HL-60 (cell line): ENCODE measurements around the gene BPIFA3.

ENCODE experiments used
- DNase-seq, 2 experiments: peaks; one replicate each; pipeline ENCODE4 v3.0.0-alpha.2; 2010 to 2020; ENCODE audit warnings: low read depth in 1 of 2, low spot score in 1 of 2
- H3K27ac ChIP-seq: fragments of 250-450 bp; sonication (Bioruptor Pico); replicated peaks from 2 replicates; pipeline ENCODE4 v1.5.1; 2020; ENCODE audit warnings: mild to moderate bottlenecking, moderate library complexity
- H3K27me3 ChIP-seq: fragments of 250-450 bp; sonication (Bioruptor Pico); 2 replicates; pipeline ENCODE4 v1.5.1; 2021; ENCODE audit warnings: mild to moderate bottlenecking, moderate library complexity; ENCODE audit not compliant: insufficient read depth, poor library complexity, severe bottlenecking
- H3K4me3 ChIP-seq: replicated peaks from 2 replicates; pipeline ENCODE4 v1.5.1; 2011; ENCODE audit warnings: mild to moderate bottlenecking, control low read depth, low read length; ENCODE audit not compliant: insufficient read depth
- CTCF ChIP-seq: IDR thresholded peaks from one replicate; pipeline ENCODE4 v1.5.1; 2011; ENCODE audit warnings: low read length, control low read depth, inconsistent platforms; ENCODE audit not compliant: insufficient read depth
- GABPA ChIP-seq: IDR thresholded peaks from 2 replicates; pipeline ENCODE4 v1.6.1; 2012; ENCODE audit warnings: low read depth
- POLR2AphosphoS5 ChIP-seq: IDR thresholded peaks from 2 replicates; pipeline ENCODE4 v1.6.1; 2012; ENCODE audit warnings: low read depth
- REST ChIP-seq: IDR thresholded peaks from 2 replicates; pipeline ENCODE4 v1.6.1; 2012; ENCODE audit warnings: low read depth; ENCODE audit not compliant: insufficient replicate concordance
- SPI1 ChIP-seq: IDR thresholded peaks from 2 replicates; pipeline ENCODE4 v1.6.1; 2012; ENCODE audit warnings: low read depth, mild to moderate bottlenecking, borderline replicate concordance

BPIFA3 gene

GRCh38 chr20:33237989-33238388 lies 20.8 kb downstream of the BPIFA3 start:
- H3K27me3 ChIP-seq = peaks cover 2% of the 10 kb centered on the region
- no peak for DNase-seq
- H3K4me3 ChIP-seq = no peak overlapping the region
- no peak for TF ChIP-seq GABPA
- no peak overlapping the region for H3K27ac ChIP-seq

GRCh38 chr20:33239418-33239817 lies 22.3 kb downstream of the BPIFA3 start:
- Histone ChIP-seq H3K27me3 (peaks cover 2% of the 10 kb centered on the region), H3K4me3 (no peak overlapping the region), H3K27ac (no peak overlapping the region)
- TF ChIP-seq GABPA (no peak), POLR2AphosphoS5 (no peak), SPI1 (no peak), REST (no peak), CTCF (no peak)
- DNase-seq = no peak

- H3K4me3 ChIP-seq = no peak overlapping the region
- TF ChIP-seq POLR2AphosphoS5 (no peak), REST (no peak), CTCF (no peak), SPI1 (no peak), GABPA (no peak)
- H3K27ac ChIP-seq = no peak overlapping the region
- H3K27me3 ChIP-seq = peaks cover 2% of the 10 kb centered on the region
- DNase-seq = no peak
These were observed 23.0 kb downstream of the BPIFA3 start for GRCh38 chr20:33239979-33240736.

GRCh38 chr20:33240923-33241322 lies 23.8 kb downstream of the BPIFA3 start:
- no peak overlapping the region for H3K27ac ChIP-seq
- no peak for DNase-seq
- H3K27me3 ChIP-seq = peaks cover 2% of the 10 kb centered on the region
- no peak overlapping the region for H3K4me3 ChIP-seq
- TF ChIP-seq CTCF (no peak), GABPA (no peak), SPI1 (no peak), REST (no peak), POLR2AphosphoS5 (no peak)
